Neural cell (in vitro differentiated cells): ENCODE data around the gene AGAP2. TPM values are rescaled to one million over a fixed set of nuclear protein-coding genes. Genes with fewer than 3 reads are reported as not detected.

ENCODE experiments used
- H2AFZ ChIP-seq: fragments of 200-600, 300-800 bp; sonication (generic), shearing (Covaris generic); 2 replicates; pipeline ENCODE4 v1.6.0; 2014; ENCODE audit warnings: low read depth, mild to moderate bottlenecking, antibody characterized with exemption, low read length, moderate library complexity
- H3F3A ChIP-seq: fragments of 200-600 bp; shearing (Covaris generic); 2 replicates; pipeline ENCODE4 v1.6.1; 2016; ENCODE audit warnings: mild to moderate bottlenecking, moderate library complexity, mixed read lengths, antibody characterized with exemption, low read length; ENCODE audit not compliant: insufficient read depth, poor library complexity, severe bottlenecking
- H3K27ac ChIP-seq: fragments of 200-600, 300-800 bp; sonication (generic), shearing (Covaris generic); 2 replicates; pipeline ENCODE4 v1.5.1; 2014; ENCODE audit warnings: mild to moderate bottlenecking, low read length, moderate library complexity
- H3K27me3 ChIP-seq: fragments of 300-800, 200-600 bp; sonication (generic), shearing (Covaris generic); 2 replicates; pipeline ENCODE4 v1.6.0; 2014; ENCODE audit warnings: mild to moderate bottlenecking, low read depth, low read length, moderate library complexity; ENCODE audit not compliant: insufficient read depth
- H3K36me3 ChIP-seq: fragments of 300-800, 200-600 bp; sonication (generic), shearing (Covaris generic); 2 replicates; pipeline ENCODE4 v1.5.1; 2014; ENCODE audit warnings: mild to moderate bottlenecking, antibody characterized with exemption, low read length, moderate library complexity; ENCODE audit not compliant: insufficient read depth
- H3K4me2 ChIP-seq: fragments of 300-800, 200-600 bp; sonication (generic), shearing (Covaris generic); 2 replicates; pipeline ENCODE4 v1.6.0; 2014; ENCODE audit warnings: mild to moderate bottlenecking, low read length
- H3K4me3 ChIP-seq: fragments of 300-800, 200-600 bp; sonication (generic), shearing (Covaris generic); 2 replicates; pipeline ENCODE4 v1.5.1; 2014; ENCODE audit warnings: mild to moderate bottlenecking, low read length, moderate library complexity
- H3K79me2 ChIP-seq: fragments of 200-600 bp; shearing (Covaris generic); replicated peaks from 2 replicates; pipeline ENCODE4 v1.6.0; 2014; ENCODE audit warnings: mild to moderate bottlenecking, low read length, moderate library complexity; ENCODE audit not compliant: insufficient read depth
- H3K9ac ChIP-seq: fragments of 300-800, 200-600 bp; sonication (generic), shearing (Covaris generic); 2 replicates; pipeline ENCODE4 v1.6.1; 2016; ENCODE audit warnings: mild to moderate bottlenecking, low read length, mixed read lengths
- H3K9me2 ChIP-seq: fragments of 200-600 bp; shearing (Covaris generic); 2 replicates; pipeline ENCODE4 v1.6.1; 2016; ENCODE audit warnings: mild to moderate bottlenecking, low read length, mixed read lengths; ENCODE audit not compliant: insufficient read depth
- H3K9me3 ChIP-seq: fragments of 200-600, 300-800 bp; sonication (generic), shearing (Covaris generic); 2 replicates; pipeline ENCODE4 v1.6.1; 2016; ENCODE audit warnings: mild to moderate bottlenecking, mixed run types, low read length, moderate library complexity, mixed read lengths
- H4K20me1 ChIP-seq: fragments of 200-600 bp; shearing (Covaris generic); 2 replicates; pipeline ENCODE4 v1.6.1; 2016; ENCODE audit warnings: mild to moderate bottlenecking, mixed run types; ENCODE audit not compliant: insufficient read depth
- CTCF ChIP-seq: fragments of 450-650 bp; IDR thresholded peaks from 2 replicates; pipeline ENCODE4 v1.5.1; 2014; ENCODE audit warnings: antibody characterized with exemption, mild to moderate bottlenecking, moderate library complexity; ENCODE audit not compliant: poor library complexity, severe bottlenecking
- EP300 ChIP-seq: fragments of 450-650 bp; conservative IDR thresholded peaks from 2 replicates; pipeline ENCODE4 v1.6.1; 2014; ENCODE audit warnings: antibody characterized with exemption, mild to moderate bottlenecking, moderate library complexity; ENCODE audit not compliant: poor library complexity, severe bottlenecking
- EZH2 ChIP-seq: fragments of 200-600, 300-800 bp; shearing (Covaris generic), sonication (generic); IDR thresholded peaks from 2 replicates; pipeline ENCODE4 v1.6.1; 2014; ENCODE audit warnings: antibody characterized with exemption, low read length, borderline replicate concordance, mild to moderate bottlenecking; ENCODE audit not compliant: insufficient read depth, poor library complexity, severe bottlenecking
- MXI1 ChIP-seq: fragments of 450-650 bp; conservative IDR thresholded peaks from 2 replicates; pipeline ENCODE4 v1.6.1; 2014; ENCODE audit warnings: antibody characterized with exemption, mild to moderate bottlenecking; ENCODE audit not compliant: poor library complexity, severe bottlenecking
- POLR2AphosphoS5 ChIP-seq: IDR thresholded peaks from 2 replicates; pipeline ENCODE4 v1.6.1; 2012
- RAD21 ChIP-seq: fragments of 450-650 bp; conservative IDR thresholded peaks from 2 replicates; pipeline ENCODE4 v1.6.1; 2014; ENCODE audit warnings: antibody characterized with exemption, mild to moderate bottlenecking, moderate library complexity
- REST ChIP-seq: IDR thresholded peaks from 2 replicates; pipeline ENCODE4 v1.6.1; 2012; ENCODE audit warnings: borderline replicate concordance
- SMC3 ChIP-seq: fragments of 450-650 bp; conservative IDR thresholded peaks from 2 replicates; pipeline ENCODE4 v1.6.1; 2014; ENCODE audit warnings: antibody characterized with exemption, mild to moderate bottlenecking, moderate library complexity; ENCODE audit not compliant: poor library complexity
- TAF1 ChIP-seq: IDR thresholded peaks from 2 replicates; pipeline ENCODE4 v1.6.1; 2012; ENCODE audit warnings: low read depth
- polyA plus RNA-seq: library from polyadenylated mRNA; depleted of rRNA; stranded (reverse); fragments of >200 nt; gene quantifications from 2 replicates; pipeline ENCODE4 v1.2.3, GENCODE V29; 2014

AGAP2 gene
- polyA plus RNA-seq, 1 donor from 2014 or later = 19.3 TPM

- Histone ChIP-seq H4K20me1 (no peaks in the 10 kb centered on the region), H3K27ac (peak within 1 kb of the TSS; percentile 6), H3F3A (no peaks in the 10 kb centered on the region), H3K36me3 (no peaks in the 10 kb centered on the region), H3K4me2 (peak within 1 kb of the TSS; percentile 96), H2AFZ (peak within 1 kb of the TSS; percentile 54), H3K9me2 (no peaks in the 10 kb centered on the region), H3K9me3 (no peaks in the 10 kb centered on the region), H3K4me3 (peak within 1 kb of the TSS; percentile 80), H3K27me3 (no peaks in the 10 kb centered on the region), H3K9ac (peak within 1 kb of the TSS; percentile 72), H3K79me2 (peaks cover 10% of the 10 kb centered on the region)
- peak; percentile 58 for TF ChIP-seq TAF1
- peak; percentile 95 for TF ChIP-seq MXI1
- TF ChIP-seq CTCF = peak; percentile 96
- peak; percentile 56 for TF ChIP-seq EP300
- peak; percentile 68 for TF ChIP-seq REST
- peak; percentile 84 for TF ChIP-seq POLR2AphosphoS5
- TF ChIP-seq EZH2 = no peak
- peak; percentile 66 for TF ChIP-seq RAD21
- TF ChIP-seq SMC3 = peak; percentile 81
Measured at GRCh38 chr12:57782608-57783465, 44.3 kb upstream of the AGAP2 start, which contains the start of gene TSFM. Gene TSFM, plus strand, starts transcription at chr12:57782787. Its CDS starts 15 bp downstream, at chr12:57782802.

- TF ChIP-seq EZH2 = no peak
- no peaks in the 10 kb centered on the region for H3K27me3 ChIP-seq
- H3K9me2 ChIP-seq = no peaks in the 10 kb centered on the region
- no peaks in the 10 kb centered on the region for H3K36me3 ChIP-seq
- no peaks in the 10 kb centered on the region for H3K9me3 ChIP-seq
- H3K79me2 ChIP-seq = peaks cover 10% of the 10 kb centered on the region
- no peak overlapping the region for H3K27ac ChIP-seq
- H3F3A ChIP-seq = no peaks in the 10 kb centered on the region
- no peak overlapping the region for H3K9ac ChIP-seq
- no peak overlapping the region for H2AFZ ChIP-seq
- H3K4me3 ChIP-seq = peak overlapping the region; percentile 80
- no peak overlapping the region for H3K4me2 ChIP-seq
- no peaks in the 10 kb centered on the region for H4K20me1 ChIP-seq
Measured at GRCh38 chr12:57782243-57782607, 43.7 kb upstream of the AGAP2 start.
